Effector memory CD4-positive, alpha-beta T cell (primary cell): Measurements from ENCODE around the gene DNAJC4.
A peak's percentile ranks its signal among the peaks of the same experiment; 100 is the strongest.

Experiments used
- DNase-seq, 3 donors: peaks; one replicate each; pipeline ENCODE4 v3.0.0-alpha.2; 2020
- H3K27ac ChIP-seq: 2 replicates; pipeline ENCODE4 v1.7.0; 2013; ENCODE audit warnings: mild to moderate bottlenecking, low read length, moderate library complexity; ENCODE audit not compliant: insufficient read depth, poor library complexity, severe bottlenecking
- H3K27me3 ChIP-seq: replicated peaks from 2 replicates; pipeline ENCODE4 v1.7.0; 2013; ENCODE audit warnings: mild to moderate bottlenecking, low read length; ENCODE audit not compliant: insufficient read depth, control insufficient read depth, poor library complexity, severe bottlenecking
- H3K36me3 ChIP-seq: 2 replicates; pipeline ENCODE4 v1.7.0; 2013; ENCODE audit warnings: mild to moderate bottlenecking, low read length, moderate library complexity; ENCODE audit not compliant: control insufficient read depth, insufficient read depth
- H3K4me1 ChIP-seq: 2 replicates; pipeline ENCODE4 v1.7.0; 2013; ENCODE audit warnings: low read length, mild to moderate bottlenecking; ENCODE audit not compliant: control insufficient read depth, insufficient read depth, poor library complexity, severe bottlenecking
- H3K4me3 ChIP-seq: 2 replicates; pipeline ENCODE4 v1.7.0; 2013; ENCODE audit warnings: low read length, low read depth, mild to moderate bottlenecking; ENCODE audit not compliant: insufficient read depth, poor library complexity, severe bottlenecking
- H3K9me3 ChIP-seq: 2 replicates; pipeline ENCODE4 v1.7.0; 2013; ENCODE audit warnings: mild to moderate bottlenecking, low read length, moderate library complexity; ENCODE audit not compliant: control insufficient read depth
- total RNA-seq, 3 donors: gene quantifications; one replicate each; lab custom pipeline; 2026; lab: John Stamatoyannopoulos, UW

DNAJC4 gene, protein sequence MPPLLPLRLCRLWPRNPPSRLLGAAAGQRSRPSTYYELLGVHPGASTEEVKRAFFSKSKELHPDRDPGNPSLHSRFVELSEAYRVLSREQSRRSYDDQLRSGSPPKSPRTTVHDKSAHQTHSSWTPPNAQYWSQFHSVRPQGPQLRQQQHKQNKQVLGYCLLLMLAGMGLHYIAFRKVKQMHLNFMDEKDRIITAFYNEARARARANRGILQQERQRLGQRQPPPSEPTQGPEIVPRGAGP
- 13.1 to 20.7 (median 19.0) reads per million in 3 donors for total RNA-seq

DNA sequence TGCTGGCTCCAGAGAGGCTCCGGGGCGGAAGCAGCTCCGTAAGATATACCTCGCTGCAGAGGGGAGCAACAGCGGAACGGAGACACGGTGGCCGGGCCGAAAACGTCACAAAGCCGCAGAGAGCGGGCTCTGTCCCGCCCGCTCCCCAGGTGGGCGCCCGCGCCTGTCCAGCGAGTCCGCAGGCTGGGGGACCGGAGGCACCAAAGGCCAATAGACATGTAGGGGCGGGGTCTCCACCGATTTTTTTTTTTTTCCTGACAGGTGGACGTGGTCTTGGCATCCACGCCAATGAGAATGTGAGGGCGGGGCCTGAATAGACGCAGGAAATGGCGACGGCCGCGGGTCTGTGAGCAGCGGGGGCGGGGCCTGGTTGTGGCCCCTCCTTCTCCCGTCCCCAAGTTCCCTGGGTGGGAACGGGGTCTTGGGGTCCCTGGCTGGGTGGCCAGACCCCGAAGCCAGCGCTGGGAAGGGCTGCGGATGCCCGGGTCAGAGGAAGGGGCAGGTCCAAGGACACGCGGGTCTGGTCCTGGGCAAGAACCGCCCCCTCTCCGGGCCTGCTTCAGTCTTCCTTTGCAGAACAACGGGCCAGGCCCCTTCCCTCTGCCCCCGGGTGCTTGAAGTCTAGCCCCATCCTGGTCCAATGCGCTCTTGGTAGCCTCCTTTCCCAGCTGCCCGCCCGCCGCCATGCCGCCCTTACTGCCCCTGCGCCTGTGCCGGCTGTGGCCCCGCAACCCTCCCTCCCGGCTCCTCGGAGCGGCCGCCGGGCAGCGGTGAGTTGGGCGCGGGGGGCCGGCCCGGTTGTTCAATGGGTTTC lies at the start of gene DNAJC4:
TSS of gene DNAJC4 (plus strand) at position 378 of the 814 bp plus-strand sequence. CDS start at position 685, 307 bp downstream.
- peak within 1 kb of the TSS; percentile 83 for H3K4me3 ChIP-seq
- H3K36me3 ChIP-seq = no peaks in the 10 kb centered on the region
- peak within 1 kb of the TSS; percentile 85 for H3K27ac ChIP-seq
- no peaks in the 10 kb centered on the region for H3K9me3 ChIP-seq
- no peaks in the 10 kb centered on the region for H3K27me3 ChIP-seq
- peaks cover 49% of the 10 kb centered on the region for H3K4me1 ChIP-seq
- DNase-seq = peak; percentile 77 to 85 (median 80)

DNA sequence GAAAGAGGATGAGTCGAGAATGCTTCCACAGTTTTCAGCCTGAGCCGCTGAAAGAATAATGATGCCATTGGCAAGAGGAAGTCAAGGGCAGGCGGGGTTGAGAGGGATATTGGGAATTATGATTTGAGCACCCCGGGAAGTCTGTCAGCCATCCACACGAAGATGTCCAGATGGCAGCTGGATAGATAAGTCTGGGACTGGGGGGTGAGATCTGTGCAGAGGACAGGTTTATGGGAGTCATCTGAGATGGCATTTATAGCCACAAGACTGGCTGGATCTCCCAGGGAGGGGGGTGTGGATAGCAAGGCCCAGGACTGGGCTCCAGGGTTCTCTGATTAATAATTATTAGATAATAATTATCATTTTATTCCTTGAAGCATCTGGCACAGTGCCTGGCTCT lies 49.5 kb upstream of the DNAJC4 start:
- H3K4me1 ChIP-seq = peaks cover 5% of the 10 kb centered on the region
- no peak overlapping the region for H3K4me3 ChIP-seq
- no peak overlapping the region for H3K27ac ChIP-seq
- no peak for DNase-seq
- H3K9me3 ChIP-seq = no peaks in the 10 kb centered on the region
- no peaks in the 10 kb centered on the region for H3K36me3 ChIP-seq
- no peaks in the 10 kb centered on the region for H3K27me3 ChIP-seq

DNA sequence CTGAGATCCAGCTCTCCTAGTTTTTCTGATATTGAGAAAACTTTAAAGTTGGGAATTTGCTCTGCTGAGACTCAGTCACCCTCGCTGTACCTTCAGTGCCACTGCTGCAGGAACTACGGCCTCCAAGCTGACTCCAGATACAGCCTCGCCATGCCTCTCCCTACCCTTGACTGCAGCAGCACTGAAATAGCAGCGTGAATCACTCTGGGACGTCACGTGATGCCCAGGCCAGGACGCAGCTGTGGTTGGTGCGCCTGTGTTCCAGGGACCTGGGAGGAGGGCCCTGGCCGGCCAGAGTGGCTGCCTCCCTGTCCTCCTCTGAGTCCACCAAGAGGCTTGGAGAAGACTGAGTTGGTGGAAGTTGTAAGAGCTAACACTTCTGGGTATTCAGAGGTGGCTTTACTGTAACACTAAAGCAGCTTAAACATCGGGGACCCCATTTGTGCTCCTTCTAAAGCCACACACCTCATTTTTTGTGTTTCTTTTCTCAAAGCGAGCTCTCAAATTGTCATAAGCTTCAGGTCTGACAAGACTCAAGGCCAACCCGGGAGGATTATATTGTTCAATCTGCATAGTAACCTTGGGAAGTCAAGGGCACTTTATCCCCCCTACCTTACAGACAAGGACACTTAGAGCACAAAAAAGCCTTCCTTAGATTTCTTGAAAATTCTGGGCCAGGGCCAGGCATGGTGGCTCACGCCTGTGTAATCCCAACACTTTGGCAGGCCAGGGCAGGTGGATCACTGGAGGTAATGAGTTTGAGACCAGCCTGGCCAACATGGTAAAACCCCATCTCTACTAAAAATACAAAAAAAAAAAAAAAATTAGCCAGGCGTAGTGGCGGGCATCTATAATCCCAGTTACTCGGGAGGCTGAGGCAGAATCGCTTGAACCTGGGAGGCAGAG lies 48.6 kb upstream of the DNAJC4 start:
- Histone ChIP-seq H3K27ac (no peak overlapping the region), H3K4me1 (peaks cover 5% of the 10 kb centered on the region), H3K27me3 (no peaks in the 10 kb centered on the region), H3K9me3 (no peaks in the 10 kb centered on the region), H3K36me3 (no peaks in the 10 kb centered on the region), H3K4me3 (no peak overlapping the region)
- no peak for DNase-seq

DNA sequence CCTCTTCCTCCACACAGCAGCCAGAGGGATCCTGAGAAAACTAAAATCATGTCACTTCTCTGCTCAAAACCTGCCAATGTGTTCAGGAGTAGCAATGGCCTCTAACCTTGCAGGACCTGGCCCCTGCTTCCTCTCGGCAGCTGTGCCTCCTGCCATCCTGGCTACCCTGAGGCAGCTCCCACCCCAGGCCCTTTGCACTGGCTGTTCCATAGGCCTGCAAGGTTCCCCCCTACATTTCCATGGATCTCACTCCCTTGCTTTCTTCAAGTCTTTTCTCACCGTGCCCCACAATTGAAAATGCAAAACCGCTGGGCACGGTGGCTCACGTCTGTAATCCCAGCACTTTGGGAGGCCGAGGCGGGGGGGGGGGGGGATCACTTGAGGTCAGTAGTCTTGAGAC lies 46.5 kb upstream of the DNAJC4 start:
- H3K27ac ChIP-seq = no peak overlapping the region
- peaks cover 5% of the 10 kb centered on the region for H3K4me1 ChIP-seq
- H3K27me3 ChIP-seq = no peaks in the 10 kb centered on the region
- H3K9me3 ChIP-seq = no peaks in the 10 kb centered on the region
- no peak for DNase-seq
- no peak overlapping the region for H3K4me3 ChIP-seq
- H3K36me3 ChIP-seq = no peaks in the 10 kb centered on the region

DNA sequence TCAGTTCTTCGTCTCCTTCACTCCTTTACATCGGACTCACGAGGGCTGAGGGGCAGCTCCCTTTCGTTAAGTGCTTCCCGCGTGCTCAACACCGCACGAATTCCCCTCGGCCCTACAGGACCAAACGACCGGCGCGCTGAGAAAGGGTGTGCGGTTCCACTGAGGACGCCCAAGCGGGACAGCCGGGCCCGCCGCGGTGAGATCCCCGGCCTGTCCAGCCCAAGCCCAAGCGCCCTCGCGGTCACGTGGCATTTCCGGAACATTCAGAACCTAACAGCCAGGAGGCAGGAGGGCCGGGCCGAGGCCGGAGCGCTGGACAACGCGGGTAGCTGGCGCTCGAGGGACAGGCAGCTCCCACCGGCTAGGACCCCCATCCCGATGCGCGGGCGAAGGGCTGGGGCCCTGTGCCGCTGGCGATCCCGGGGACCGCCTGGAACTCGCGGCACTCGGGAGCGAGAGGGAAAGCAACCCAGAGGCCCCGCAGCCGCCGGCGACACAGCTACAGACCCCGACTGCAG lies 45.1 kb upstream of the DNAJC4 start:
- no peak for DNase-seq
- Histone ChIP-seq H3K9me3 (no peaks in the 10 kb centered on the region), H3K4me3 (peak overlapping the region; percentile 77), H3K27ac (peak overlapping the region; percentile 75), H3K36me3 (no peaks in the 10 kb centered on the region), H3K4me1 (peaks cover 5% of the 10 kb centered on the region), H3K27me3 (no peaks in the 10 kb centered on the region)

DNA sequence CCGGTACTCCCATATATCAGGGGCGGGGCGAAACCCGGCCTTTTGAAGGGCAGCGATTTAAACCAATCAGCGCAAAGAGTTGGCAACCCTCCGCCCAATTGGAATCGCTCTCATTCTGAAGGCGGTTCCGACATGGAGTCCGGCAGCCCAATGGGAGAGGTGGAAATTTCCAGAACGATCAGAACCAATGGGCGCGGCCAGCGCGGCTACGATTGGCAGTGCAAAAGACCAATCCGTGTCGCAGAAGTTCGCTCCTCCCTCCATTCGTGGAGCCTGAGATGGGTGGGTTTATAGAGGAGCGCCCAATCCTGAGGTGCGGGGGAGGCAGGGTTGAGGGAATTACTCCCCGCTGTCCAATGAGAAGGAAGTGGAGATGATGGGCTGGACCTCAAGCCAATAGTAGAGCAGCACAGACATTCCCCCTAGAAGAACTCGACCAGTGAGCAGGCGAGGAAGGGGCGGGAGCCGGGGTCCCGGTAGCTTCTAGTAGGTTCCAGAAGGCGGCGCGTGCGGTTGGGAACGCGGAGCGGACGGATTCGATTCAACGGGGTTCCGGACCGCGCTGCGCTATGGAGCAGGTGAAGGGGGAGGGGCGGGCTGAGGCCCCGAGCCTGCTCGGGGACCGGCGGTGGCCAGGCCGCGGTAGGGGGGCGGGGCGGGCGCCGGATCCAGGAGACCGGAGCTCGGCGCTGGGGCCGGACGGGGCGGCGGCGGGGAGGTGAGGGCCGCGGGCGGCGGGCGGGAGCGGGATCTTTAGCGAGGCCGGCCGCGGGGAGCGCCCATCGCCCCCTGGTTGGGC lies 44.5 kb upstream of the DNAJC4 start, which contains the start of gene STIP1:
TSS of gene STIP1 (plus strand) at position 479 of the 799 bp plus-strand sequence. CDS start at position 570, 91 bp downstream.
- H3K4me3 ChIP-seq = peak within 1 kb of the TSS; percentile 77
- no peaks in the 10 kb centered on the region for H3K9me3 ChIP-seq
- peaks cover 5% of the 10 kb centered on the region for H3K4me1 ChIP-seq
- peak within 1 kb of the TSS; percentile 75 for H3K27ac ChIP-seq
- no peaks in the 10 kb centered on the region for H3K27me3 ChIP-seq
- peak; percentile 98 to 99 (median 99) for DNase-seq
- no peaks in the 10 kb centered on the region for H3K36me3 ChIP-seq

DNA sequence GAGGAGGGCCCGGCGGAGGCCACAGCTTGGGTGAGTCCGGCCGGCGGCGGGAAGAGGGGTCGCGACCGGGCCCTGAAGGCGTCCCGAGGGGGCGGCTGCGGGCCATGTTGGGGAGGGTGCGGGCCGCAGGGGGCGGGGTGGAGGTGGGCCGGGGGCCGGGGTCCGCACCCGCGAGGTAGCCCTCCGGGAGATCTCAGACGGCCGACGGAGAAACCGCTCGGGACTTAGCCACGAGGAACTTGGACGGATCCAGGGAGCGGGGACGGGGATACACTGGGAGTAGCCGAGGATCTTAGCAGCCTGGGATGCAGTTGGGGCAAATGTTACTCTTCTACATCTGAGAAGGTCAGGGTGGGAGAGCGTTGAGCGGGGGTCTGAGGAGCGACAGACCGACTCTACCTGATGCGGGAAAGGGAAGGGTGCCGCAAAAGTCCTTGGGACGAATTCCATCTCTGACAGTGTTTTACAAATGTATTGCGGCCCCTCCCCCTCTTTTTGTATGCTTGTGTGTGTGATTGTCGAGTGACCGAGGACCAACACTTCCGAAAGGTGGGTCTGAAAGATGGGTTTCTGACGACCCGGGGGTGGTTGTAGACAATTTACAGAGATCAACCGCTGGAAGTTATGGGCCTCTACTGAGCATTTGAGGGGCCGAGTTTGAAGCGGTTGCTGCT lies 43.7 kb upstream of the DNAJC4 start:
- DNase-seq = peak in 1 of 3 donors; percentile 14
- H3K4me3 ChIP-seq = no peak overlapping the region
- no peaks in the 10 kb centered on the region for H3K36me3 ChIP-seq
- no peak overlapping the region for H3K27ac ChIP-seq
- no peaks in the 10 kb centered on the region for H3K9me3 ChIP-seq
- no peaks in the 10 kb centered on the region for H3K27me3 ChIP-seq
- peaks cover 5% of the 10 kb centered on the region for H3K4me1 ChIP-seq

DNA sequence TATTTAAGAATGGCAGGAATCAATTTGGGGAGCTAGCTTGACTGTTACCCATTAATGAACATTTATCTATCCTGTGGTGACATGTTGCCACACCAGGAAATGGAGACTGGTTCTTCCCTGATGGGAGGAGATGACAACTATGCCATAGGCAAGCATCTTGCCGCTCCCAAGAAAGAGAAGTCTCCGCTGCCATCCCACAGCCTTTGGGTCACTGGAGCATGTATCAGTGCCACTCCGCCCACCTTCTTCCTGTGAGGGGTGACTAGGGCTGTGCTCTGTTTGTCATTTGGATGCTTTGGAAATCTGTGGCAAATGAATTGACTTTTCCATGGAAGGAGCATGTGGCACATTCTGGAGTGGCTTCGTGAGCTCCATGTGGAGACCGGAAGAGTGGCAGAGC lies 37.9 kb upstream of the DNAJC4 start:
- Histone ChIP-seq H3K27ac (no peak overlapping the region), H3K36me3 (peaks cover 51% of the 10 kb centered on the region)

More for the DNA sequence above, 37.9 kb upstream of the DNAJC4 start:
- no peak for DNase-seq
- H3K4me3 ChIP-seq = no peak overlapping the region
- H3K9me3 ChIP-seq = no peaks in the 10 kb centered on the region
- no peaks in the 10 kb centered on the region for H3K4me1 ChIP-seq
- no peaks in the 10 kb centered on the region for H3K27me3 ChIP-seq
